ENCODE measurements around the gene LCN12.

The LCN12 gene

GRCh38 chr9:136942112-136942880 lies 9.8 kb upstream of the LCN12 start:
- H3K4me3 ChIP-seq (ENCODE audit: low read depth, low read length), result no peak overlapping the region
- TF ChIP-seq CTCF (IDR thresholded peaks at IDR 0.05; ENCODE audit: borderline replicate concordance, insufficient read depth, low read depth, low read length), result no peak

GRCh38 chr9:136942881-136943230 lies 9.2 kb upstream of the LCN12 start:
- no peak for TF ChIP-seq CTCF (IDR thresholded peaks at IDR 0.05; ENCODE audit: borderline replicate concordance, insufficient read depth, low read depth, low read length)
- H3K4me3 ChIP-seq (ENCODE audit: low read depth, low read length), result no peak overlapping the region

- peak overlapping the region; percentile 94 for H3K4me3 ChIP-seq (ENCODE audit: low read depth, low read length)
- no peak for TF ChIP-seq CTCF (IDR thresholded peaks at IDR 0.05; ENCODE audit: borderline replicate concordance, insufficient read depth, low read depth, low read length)
Observed at GRCh38 chr9:136943291-136944211, 8.5 kb upstream of the LCN12 start.

GRCh38 chr9:136944212-136944518 lies 7.9 kb upstream of the LCN12 start:
- H3K4me3 ChIP-seq (ENCODE audit: low read depth, low read length), result peak overlapping the region; percentile 94
- peak; percentile 23; the same call in 1 of the 2 replicates for TF ChIP-seq CTCF (IDR thresholded peaks at IDR 0.05; ENCODE audit: borderline replicate concordance, insufficient read depth, low read depth, low read length)

GRCh38 chr9:136944519-136945332 lies 7.3 kb upstream of the LCN12 start, which contains the start of the genes C8G and FBXW5:
TSS of gene C8G (plus strand) at chr9:136945243. CDS start at chr9:136945321, 78 bp downstream.
TSS of gene FBXW5 (minus strand) at chr9:136944738. CDS start at chr9:136944083, 655 bp downstream.
- peak; percentile 99 for TF ChIP-seq CTCF (IDR thresholded peaks at IDR 0.05; ENCODE audit: borderline replicate concordance, insufficient read depth, low read depth, low read length)
- H3K4me3 ChIP-seq (ENCODE audit: low read depth, low read length), result peak within 1 kb of the TSS; percentile 94

GRCh38 chr9:136945333-136946227 lies 6.5 kb upstream of the LCN12 start:
- no peak overlapping the region for H3K4me3 ChIP-seq (ENCODE audit: low read depth, low read length)
- no peak for TF ChIP-seq CTCF (IDR thresholded peaks at IDR 0.05; ENCODE audit: borderline replicate concordance, insufficient read depth, low read depth, low read length)

Data from GM12875 (cell line).